NCI-H748 treated with DMSO at 0.1 percent for 48 hours (cell line): ENCODE results near the gene CD109.

Source experiments
- DNase-seq: peaks from one replicate; lab custom pipeline; 2025; lab: John Stamatoyannopoulos, UW

Gene CD109

DNA sequence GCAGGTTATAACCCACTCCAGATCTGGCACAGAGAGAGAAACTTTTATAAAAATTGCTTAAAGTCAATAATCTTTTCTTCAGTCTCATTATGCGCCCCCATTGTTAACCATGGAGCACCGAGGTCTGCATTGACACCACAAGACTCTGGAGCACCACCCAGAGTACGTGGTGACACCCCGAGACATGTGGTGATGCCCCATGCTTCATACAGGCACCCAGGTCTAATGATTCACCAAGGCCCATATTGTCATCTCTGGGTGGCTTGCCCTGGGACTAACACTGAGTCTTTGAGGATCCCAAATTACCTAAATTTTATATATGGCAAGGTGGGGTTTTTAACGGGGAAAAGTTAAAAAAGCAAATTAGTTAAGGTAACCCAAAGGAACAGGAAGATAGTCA is 31.1 kb downstream of the CD109 start:
- no peak for DNase-seq

DNA sequence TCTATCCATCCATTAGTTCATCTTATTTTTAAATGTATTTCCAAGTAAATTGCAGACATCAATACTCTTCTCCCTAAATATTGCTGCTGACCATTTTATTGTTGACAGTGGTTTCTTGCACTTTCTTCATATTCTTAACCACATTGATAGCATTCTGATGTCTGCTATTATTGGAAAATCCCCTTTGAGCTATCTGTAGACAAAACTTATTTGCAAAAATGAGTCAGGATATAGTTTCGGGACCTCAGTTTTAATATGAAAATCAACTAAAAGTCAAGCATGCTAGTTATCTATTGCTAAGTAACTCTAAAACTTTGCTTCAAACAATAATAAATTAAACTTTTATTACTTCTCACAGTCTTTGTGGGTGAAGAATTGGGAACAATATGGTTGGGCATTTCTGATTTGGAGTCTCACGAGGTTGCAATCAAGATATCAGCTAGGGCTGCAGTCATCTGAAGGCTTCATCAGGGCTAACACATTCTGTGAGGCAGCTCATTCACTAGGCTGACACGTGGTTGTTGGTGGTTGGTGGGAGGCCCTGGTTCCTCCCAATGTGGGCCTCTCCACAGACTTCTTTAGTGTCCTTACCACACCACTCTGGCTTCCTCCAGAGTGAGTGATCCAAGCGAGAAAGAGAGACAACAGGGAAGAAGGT is 32.7 kb downstream of the CD109 start:
- no peak for DNase-seq

DNA sequence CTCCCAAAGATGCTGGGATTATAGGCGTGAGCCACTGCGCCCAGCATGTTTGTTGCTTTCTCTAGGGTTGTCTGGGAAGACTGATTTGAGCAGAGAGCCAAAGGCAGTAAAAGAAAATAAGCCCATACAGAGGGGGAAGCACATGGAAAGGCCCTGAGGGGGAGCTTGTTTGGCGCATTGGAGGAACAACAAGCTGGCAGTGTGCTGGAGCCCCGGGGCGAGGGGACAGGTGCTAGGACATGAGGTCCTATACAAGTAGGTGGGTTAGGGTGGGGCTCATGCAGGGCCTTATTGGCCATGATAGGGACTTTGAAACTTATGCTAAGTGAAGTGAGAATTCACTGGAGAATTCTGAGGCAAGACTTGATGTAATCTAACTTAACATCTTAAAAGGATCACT is 35.3 kb downstream of the CD109 start:
- DNase-seq: no peak

DNA sequence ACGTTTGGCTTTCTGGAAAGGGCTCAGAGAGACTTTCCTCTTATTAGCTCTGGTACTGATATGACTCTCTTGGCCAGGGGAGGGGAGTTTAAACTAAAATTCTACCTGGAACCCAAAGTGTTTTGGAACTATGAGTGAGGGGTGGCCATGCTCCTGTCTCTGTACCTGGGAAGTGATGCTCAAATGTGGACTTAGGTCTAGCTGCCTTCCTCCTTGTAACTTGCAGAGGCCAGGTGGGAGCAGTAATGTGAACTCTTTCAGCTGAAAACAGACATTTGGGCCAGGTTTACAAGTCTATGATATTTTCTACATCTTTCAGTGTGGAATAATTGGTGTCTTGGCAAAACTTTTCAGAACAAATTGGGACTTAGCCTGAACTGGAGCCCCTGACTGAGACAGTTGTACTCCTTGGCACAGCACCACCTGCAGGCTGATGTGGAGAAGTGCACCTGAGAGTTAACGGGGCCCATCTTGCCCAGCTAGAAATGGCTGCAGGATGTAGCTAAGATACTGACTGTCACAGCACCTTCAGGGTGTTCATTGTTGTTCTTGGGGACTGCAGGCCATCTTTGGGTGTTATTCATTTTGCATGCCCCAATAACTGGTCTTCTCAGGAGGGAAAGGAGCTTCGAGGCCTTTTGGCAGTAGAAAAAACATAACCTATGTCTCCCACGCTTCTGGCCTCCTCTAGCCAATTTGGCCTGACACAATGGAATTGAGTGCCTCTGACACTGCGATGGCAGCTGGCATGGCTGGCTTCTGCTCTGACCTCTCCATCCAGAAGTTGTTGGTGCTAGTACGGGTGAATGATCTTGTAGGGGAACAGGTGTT is 37.1 kb downstream of the CD109 start:
- DNase-seq: peak; percentile 45

DNA sequence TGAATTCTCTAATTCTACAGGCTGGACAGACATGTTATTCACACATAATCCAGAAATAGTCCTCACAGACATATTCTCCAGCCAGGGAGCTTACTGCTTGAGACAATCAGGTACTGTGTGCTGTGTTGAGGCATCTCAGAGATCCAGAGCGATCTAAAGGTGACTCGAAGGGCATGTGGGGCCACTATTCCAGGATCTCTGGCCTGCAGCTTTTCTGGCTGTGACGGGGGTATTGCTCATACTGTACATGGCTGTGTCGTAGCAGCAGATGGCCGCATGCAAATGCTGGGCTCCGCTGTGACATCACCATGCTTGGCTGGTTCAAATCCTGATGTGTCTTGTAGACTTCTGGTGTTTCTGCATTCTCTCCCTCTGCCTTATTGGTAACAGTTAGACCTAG is 37.8 kb downstream of the CD109 start:
- no peak for DNase-seq

DNA sequence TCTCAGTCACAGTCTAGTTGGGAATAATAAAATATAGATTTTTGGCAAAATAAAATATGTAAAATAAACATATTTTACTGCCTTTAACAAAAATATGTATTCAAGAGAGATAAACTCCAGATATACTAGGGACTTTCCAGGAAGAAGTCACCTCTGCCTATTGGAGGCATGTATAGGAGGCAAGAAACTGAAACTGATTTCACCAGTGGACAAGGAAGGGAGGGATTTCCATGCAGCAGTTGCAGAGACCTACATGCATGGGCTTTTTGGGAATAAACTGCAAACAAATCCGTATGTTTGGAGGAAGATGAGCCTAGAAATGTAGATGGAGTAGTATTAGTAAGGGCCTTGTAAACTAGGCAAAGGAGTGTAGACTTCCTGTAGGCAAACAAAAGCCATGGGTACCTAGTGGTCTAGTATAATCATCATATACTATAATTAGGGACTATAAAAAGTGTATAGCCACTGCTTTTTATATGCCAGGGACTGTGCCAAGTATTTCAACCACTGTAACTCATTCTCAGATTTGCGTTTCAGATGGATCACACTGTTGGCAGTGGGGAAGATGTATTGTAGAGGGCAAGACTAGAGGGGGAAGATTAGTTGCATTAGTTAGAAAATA is 38.9 kb downstream of the CD109 start:
- no peak for DNase-seq

DNA sequence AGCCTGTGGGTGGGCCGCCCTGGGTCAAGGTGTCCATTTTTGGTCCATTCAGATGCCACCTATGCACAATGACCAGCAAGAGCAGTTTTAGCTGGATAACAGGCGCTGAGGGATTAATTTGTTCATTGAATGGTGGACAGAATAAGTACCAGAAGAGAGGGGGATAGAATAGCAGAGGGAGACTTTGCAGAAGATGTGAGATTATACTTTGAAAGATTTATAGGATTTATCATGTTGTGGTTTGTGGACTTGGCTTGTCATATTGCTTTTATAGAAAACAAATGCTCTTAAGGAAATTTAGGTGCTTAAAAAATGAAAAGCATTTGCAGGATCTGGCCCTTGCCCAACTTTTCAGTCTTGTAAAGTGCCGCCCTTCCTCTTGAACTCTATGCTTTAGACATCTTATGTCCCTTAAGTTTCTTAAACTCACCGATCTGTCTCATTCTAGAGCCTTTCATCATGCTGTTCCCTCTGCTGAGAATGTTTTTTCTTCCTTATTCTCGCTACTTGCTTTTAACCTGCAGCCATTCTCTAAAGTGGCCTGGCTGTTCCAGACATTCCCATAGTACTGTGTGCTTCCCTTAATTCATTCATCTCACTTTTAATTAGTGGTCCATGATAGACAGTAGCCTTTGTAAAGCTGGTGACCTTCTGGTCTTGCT is 42.5 kb downstream of the CD109 start:
- no peak for DNase-seq

DNA sequence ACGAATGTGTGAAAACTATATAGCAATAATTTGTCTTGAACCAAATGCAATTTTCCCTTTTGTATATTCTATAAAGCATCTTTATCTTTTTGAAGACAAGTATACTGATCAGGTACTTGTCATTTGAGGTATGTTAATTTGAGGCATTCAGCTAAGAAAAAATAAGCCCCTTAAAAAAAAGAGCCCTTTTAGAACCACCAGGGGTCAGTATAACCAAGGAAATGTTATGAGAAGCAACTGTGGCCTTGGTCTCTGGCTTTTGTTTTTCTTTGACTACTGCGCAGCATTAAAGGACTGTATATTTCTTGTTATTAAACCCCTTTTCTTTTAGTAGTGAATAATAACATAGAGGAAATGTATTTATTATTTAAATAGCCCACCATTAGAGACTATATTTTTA is 43.1 kb downstream of the CD109 start:
- peak; percentile 49 for DNase-seq

DNA sequence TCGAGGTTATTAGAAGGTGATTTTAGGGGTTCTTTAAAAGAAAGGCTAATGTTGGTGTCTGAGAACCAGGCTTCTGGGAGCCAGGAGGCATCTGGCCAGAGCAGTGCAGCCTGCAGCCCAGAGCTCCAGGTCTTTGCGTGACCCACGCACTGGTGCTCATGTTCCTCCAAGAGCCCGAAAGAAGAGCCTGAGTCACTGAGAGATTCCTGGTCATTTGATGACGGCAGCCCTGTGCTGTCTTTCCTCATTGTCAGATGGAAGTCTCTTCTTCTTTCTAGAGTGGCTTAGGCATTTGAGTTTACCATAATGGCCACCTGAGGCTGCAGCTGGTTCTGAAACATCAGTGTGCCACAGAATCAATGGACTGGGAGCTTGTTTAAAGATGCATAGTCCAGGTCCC is 46.4 kb downstream of the CD109 start:
- DNase-seq: no peak

DNA sequence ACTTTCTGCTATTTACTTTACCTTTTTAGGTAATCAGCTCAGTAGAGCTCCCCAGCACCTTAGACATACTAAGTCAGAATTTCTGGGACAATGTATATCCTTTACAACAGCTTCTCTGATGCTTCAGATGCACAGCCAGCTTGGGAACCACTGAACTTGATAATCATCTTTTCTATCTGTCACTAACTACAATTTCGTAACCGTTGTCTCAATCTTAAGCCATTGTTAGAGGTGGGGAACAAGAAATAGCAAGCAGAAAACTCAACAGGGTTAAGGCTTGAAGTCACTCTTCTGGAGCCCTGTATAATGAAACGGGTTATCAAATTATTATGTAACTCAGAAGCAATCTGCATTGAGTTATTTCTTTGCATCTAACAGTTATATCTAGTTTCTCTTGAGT is 47.1 kb downstream of the CD109 start:
- no peak for DNase-seq

DNA sequence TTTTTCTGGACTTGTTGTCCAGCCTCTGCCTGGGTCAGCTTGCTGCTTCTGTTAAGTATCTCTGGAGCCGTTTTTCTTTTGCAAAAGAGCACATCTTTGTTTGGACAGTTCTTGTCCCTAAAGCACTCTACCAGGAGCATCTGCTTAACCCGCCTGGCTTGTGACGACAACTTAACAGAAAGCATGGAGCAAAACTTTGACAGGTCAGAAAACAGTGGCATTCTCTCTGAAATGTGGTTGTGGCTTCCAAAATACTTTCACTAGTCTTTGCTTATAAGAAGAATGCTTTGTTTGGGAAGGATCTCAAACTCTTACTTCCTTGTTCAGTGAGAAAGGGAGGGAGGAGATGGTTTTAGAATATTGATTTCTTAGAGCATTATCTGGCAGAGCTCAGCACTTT is 47.6 kb downstream of the CD109 start:
- DNase-seq: no peak

DNA sequence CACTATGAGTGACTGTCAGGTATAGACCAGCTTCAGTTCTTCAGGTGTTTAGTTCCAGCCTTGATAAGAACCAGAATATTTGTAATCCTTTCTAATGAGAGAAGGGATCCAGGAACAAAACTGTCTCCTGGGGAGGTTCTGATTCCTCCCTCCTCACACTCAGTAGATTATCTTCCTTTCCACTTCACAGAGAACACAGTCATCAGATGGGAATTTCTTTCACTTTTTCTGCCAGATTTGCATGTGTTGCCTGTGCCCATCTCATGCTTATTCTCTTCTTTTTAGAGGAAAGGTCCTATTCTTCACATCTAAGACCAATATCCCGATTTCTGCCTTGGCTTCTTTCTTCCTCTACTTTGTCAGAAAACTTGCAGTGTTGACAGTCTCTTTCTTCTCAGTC is 50.8 kb downstream of the CD109 start:
- no peak for DNase-seq

DNA sequence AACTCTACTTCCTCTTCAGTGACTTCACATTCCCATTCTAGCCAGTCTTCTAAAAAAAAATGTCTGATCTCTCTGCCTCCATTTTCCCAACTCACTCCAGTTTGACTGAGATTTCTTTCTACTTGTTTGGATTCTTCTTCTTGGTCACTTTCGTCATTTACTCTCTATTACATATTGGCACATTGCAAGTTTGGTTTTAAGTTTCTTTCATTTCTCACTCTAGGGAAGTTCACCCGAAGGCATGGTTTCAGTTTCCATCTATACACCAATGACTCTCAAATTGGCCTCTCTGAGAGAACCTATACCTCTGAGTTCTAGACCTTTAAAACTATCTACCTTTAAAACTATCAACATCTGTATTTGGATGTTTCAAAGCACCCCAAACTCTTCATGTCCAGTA is 51.3 kb downstream of the CD109 start:
- DNase-seq: no peak

DNA sequence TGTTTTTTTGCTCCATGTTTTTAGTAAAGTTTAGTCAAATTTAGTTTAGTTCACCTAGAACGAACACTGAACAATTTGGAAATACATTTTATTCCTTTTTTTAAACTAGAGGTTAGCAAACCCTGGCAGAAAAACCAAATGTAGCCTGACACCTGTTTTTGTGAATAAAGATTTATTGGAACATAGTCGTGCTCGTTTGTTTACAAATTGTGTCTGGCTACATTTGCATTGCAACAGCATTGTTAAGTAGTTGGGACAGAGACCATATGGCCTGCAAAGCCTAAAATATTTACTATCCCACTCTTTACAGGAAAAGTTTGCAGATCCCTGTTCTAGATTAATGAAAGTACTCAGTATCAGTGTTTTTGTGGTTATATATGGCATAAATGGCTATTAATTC is 56.9 kb downstream of the CD109 start:
- DNase-seq: no peak

DNA sequence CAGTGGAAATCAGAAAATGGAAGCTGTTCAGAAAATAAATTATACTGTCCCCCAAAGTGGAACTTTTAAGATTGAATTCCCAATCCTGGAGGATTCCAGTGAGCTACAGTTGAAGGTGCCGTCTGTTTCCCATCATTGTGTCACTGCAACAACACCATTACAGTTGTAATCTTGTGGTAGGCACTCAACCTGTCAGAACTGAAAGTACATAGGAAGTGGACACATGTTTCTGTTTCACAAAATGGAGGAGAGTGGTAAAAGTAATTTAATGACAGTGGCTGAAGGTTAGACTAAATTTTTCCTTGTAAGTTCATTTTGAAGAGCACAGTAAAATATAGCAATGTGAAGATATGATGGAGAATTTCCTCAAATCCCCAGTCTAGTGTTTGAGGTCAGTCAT is 70.0 kb downstream of the CD109 start:
- DNase-seq: no peak

DNA sequence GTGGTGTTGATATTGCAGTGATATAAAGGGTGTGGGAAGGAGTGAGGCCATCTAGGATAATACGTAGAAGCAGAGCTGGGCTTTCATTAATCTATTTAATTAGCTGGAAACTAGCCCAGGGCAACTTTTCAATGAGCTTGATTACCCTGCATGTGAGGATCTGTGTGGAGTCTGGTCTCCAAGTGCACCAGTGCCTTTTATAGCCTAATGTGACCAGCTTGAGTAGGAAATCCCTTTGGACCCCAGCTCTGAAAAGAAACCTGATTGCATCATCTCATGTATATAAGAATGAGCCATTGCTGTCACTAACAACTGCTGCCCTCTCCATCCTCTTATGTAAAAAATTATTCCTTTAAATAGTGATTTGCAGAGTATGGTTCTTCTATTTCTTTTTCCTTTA is 72.6 kb downstream of the CD109 start:
- no peak for DNase-seq

DNA sequence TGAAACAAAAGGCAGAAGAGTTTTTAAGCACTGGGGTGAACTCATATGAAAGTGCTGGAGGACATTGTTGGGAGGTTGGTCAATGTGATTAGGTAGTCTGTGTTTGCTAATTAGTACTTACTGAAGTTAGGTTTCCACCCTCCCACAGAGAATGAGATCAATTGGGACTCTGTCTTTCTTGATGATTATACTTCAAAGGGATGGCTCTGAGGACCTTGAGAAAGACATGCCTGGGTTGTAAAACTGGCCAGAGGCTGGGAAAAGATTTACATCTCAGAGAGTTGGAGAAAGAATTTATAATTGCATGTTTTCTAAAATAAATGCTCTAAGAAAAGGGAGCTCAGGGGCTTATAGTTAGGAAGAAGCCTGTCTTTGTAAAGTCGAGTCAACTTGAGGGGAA is 74.0 kb downstream of the CD109 start:
- no peak for DNase-seq

DNA sequence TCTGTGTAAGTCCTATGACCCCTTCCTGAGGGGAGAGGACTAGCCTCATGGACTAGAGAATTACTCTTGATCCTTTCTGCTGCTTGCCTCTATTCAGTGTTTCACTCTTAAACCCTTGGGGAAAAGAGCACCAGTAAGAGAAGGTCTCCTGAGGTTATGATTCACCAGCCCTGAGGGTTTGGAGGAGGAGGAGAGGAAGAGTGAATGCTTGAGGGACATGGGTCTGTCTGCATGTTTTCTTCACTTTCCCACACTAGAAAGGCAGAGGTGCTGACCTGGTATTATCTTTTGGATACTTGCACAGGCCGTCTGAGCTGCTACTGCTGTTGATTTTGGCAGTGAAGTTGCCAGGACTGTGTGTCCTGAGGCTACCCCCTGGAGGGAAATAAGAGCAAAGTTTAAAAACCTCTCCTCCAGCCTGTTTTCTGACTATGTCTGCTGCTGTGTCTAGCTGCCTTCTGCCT is 78.3 kb downstream of the CD109 start:
- DNase-seq: no peak

DNA sequence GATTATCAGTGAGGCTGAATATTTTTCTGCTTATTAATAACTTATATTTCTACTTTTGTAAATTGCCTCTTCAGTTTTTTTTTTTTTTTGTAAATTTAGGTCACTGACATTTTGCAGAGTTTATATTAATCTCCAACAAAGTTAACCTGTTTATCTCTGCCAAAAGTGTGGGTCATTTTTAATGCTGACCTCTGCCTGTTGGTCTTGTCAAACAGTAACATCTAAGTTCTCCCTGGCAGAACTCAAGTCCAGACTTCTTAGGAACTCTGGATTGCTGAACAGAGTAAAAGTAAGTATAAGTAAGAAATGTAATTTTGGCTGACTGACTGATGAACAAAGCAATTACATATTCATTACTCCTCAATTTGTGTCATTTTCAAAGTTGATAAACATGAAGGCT is 83.9 kb downstream of the CD109 start:
- no peak for DNase-seq

DNA sequence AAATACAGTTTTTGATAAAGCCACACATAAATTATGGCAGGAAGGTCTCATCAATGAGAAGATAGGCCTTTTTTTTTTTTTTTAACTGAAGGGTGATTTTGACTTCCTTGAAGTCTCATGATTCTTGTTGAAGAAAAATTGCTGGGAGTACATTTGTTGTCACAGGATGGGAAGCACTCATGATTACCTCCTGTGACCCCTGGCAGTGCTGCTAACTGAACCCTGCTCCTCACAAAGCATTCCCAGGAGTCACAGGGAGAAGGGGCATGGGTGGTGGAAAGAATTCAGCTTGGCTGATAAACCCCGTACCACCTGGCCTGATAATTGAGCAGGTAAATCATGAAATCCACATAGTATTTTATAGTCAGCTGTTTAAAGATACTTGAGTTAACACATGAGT is 86.9 kb downstream of the CD109 start:
- DNase-seq: no peak

DNA sequence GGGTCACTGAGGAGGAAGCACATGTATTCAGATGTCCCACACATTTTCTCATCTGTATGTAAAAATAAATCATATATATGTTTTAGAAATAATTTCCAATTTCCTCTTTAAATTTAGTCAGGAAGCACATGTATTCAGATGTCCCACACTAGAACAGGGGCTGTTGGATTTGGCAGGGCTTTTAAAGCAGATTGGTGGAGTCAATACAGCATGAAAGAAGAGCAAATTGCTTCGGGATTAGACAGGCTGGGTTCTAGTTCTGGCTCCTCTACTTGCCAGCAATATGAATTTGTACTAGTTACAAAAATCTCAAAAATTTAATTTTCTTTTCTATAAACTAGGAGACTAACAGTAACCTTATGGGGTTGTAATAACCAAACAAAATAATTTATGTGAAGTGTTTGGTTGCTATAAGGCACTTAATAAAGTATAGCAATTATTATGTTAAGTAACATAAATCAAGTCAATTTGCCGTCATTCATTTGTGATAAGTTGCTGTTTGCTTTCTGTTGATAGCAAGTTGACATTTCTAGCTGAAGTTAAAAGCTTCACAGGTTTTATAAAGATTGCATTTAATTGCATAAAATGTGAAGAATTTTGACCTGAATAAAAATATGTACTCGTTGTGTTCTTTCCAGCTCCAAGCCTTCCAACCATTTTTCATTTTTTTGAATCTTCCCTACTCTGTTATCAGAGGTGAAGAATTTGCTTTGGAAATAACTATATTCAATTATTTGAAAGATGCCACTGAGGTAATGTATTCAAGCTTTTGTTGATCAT is 88.9 kb downstream of the CD109 start:
- no peak for DNase-seq

DNA sequence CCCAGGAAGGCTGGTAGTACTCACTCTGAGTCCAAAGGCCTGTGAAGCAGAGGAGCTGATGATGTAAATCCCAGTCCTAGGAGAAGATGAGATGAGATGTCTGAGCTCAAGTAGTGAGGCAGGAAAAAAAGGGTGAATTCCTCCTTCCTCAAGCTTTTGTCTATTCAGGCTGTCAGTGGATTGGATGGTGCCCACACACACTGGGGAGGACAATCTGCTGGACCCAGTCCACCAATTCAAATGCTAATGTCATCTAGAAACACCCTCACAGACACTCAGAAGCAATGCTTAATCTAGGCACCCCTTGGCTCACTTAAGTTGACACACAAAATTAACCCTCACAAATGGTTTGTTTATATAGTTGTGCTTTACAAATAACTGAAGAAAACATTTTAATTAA is 94.6 kb downstream of the CD109 start:
- DNase-seq: no peak
